ENCODE data around the gene CCDC187. TPM values are rescaled to one million over a fixed set of nuclear protein-coding genes. Genes with fewer than 3 reads are reported as not detected.

The CCDC187 gene
- total RNA-seq, 2 donors from 2014 or later = 0.04 to 0.09 TPM

GRCh38 chr9:136239983-136240330 is 63.9 kb downstream of the CCDC187 start:
- no peak for TF ChIP-seq CTCF (conservative IDR thresholded peaks at IDR 0.05)
- Mint-ChIP-seq H3K9me3 (no peaks in the 10 kb centered on the region), H3K4me3 (no peak overlapping the region), H3K27me3 (ENCODE audit: insufficient read depth) (no peaks in the 10 kb centered on the region), H3K4me1 (peaks cover 10% of the 10 kb centered on the region), H3K27ac (no peak overlapping the region), H3K36me3 (ENCODE audit: low read depth) (peaks cover 13% of the 10 kb centered on the region)
- Histone ChIP-seq H3K27me3 (ENCODE audit: control insufficient read depth, insufficient read depth, low read length, poor library complexity, severe bottlenecking) (no peaks in the 10 kb centered on the region), H3K27ac (ENCODE audit: low read depth, low read length) (no peak overlapping the region), H3K9ac (ENCODE audit: extremely low read depth, low read length, poor library complexity, severe bottlenecking) (no peak overlapping the region), H3K9me3 (ENCODE audit: control insufficient read depth, low read length) (no peaks in the 10 kb centered on the region), H3K4me1 (ENCODE audit: control insufficient read depth, insufficient read depth, low read length) (peaks cover 7% of the 10 kb centered on the region), H3K4me3 (ENCODE audit: low read length) (no peak overlapping the region), H3K36me3 (ENCODE audit: control insufficient read depth, insufficient read depth, low read length) (no peaks in the 10 kb centered on the region)
- WGBS, 2 experiments (ENCODE audit: insufficient coverage in 1 of 2, insufficient read length in 1 of 2) = 98 to 100% methylated on average over 1 to 2 of the region's 2 CpGs
- no peak for DNase-seq

GRCh38 chr9:136239135-136239982 is 64.5 kb downstream of the CCDC187 start:
- H3K36me3 ChIP-seq (ENCODE audit: control insufficient read depth, insufficient read depth, low read length) = no peaks in the 10 kb centered on the region
- no peak overlapping the region for H3K4me3 Mint-ChIP-seq
- 91 to 92% methylated on average over 19 to 25 of the region's 25 CpGs for WGBS, 2 experiments (ENCODE audit: insufficient coverage in 1 of 2, insufficient read length in 1 of 2)

GRCh38 chr9:136238342-136238732 is 65.6 kb downstream of the CCDC187 start:
- Mint-ChIP-seq H3K9me3 (no peaks in the 10 kb centered on the region), H3K36me3 (ENCODE audit: low read depth) (peaks cover 20% of the 10 kb centered on the region), H3K27me3 (ENCODE audit: insufficient read depth) (no peaks in the 10 kb centered on the region), H3K4me3 (no peak overlapping the region), H3K4me1 (no peaks in the 10 kb centered on the region), H3K27ac (peak overlapping the region; percentile 74)
- no peak overlapping the region for H3K27ac ChIP-seq (ENCODE audit: low read depth, low read length)
- 87 to 91% methylated on average over 9 to 12 of the region's 12 CpGs for WGBS, 2 experiments (ENCODE audit: insufficient coverage in 1 of 2, insufficient read length in 1 of 2)
- no peaks in the 10 kb centered on the region for H3K27me3 ChIP-seq (ENCODE audit: control insufficient read depth, insufficient read depth, low read length, poor library complexity, severe bottlenecking)
- no peaks in the 10 kb centered on the region for H3K9me3 ChIP-seq (ENCODE audit: control insufficient read depth, low read length)
- no peak for DNase-seq
- no peaks in the 10 kb centered on the region for H3K4me1 ChIP-seq (ENCODE audit: control insufficient read depth, insufficient read depth, low read length)
- no peaks in the 10 kb centered on the region for H3K36me3 ChIP-seq (ENCODE audit: control insufficient read depth, insufficient read depth, low read length)
- H3K4me3 ChIP-seq (ENCODE audit: low read length) = no peak overlapping the region
- no peak overlapping the region for H3K9ac ChIP-seq (ENCODE audit: extremely low read depth, low read length, poor library complexity, severe bottlenecking)
- no peak for TF ChIP-seq CTCF (conservative IDR thresholded peaks at IDR 0.05)

More at GRCh38 chr9:136239135-136239982, 64.5 kb downstream of the CCDC187 start:
- no peak for DNase-seq
- H3K4me3 ChIP-seq (ENCODE audit: low read length) = no peak overlapping the region
- no peak for TF ChIP-seq CTCF (conservative IDR thresholded peaks at IDR 0.05)
- Mint-ChIP-seq H3K36me3 (ENCODE audit: low read depth) (peaks cover 16% of the 10 kb centered on the region), H3K27ac (no peak overlapping the region), H3K9me3 (no peaks in the 10 kb centered on the region), H3K4me1 (peaks cover 4% of the 10 kb centered on the region), H3K27me3 (ENCODE audit: insufficient read depth) (no peaks in the 10 kb centered on the region)
- H3K27me3 ChIP-seq (ENCODE audit: control insufficient read depth, insufficient read depth, low read length, poor library complexity, severe bottlenecking) = no peaks in the 10 kb centered on the region
- H3K27ac ChIP-seq (ENCODE audit: low read depth, low read length) = peak overlapping the region; percentile 41
- peaks cover 4% of the 10 kb centered on the region for H3K4me1 ChIP-seq (ENCODE audit: control insufficient read depth, insufficient read depth, low read length)
- H3K9me3 ChIP-seq (ENCODE audit: control insufficient read depth, low read length) = no peaks in the 10 kb centered on the region
- H3K9ac ChIP-seq (ENCODE audit: extremely low read depth, low read length, poor library complexity, severe bottlenecking) = no peak overlapping the region

Data from endodermal cell (in vitro differentiated cells).